ENCODE measurements around the gene HEATR3. TPM values are rescaled to one million over a fixed set of nuclear protein-coding genes. Genes with fewer than 3 reads are reported as not detected.
"Not testable (repeated sequence)": the region's sequence is repeated elsewhere in the genome, so short reads cannot be mapped to it uniquely, and the experiment has no call there.

HEATR3 gene
- total RNA-seq, 1 experiment from 2014 or later = 41.8 TPM

GRCh38 chr16:50126183-50126582 lies 60.4 kb downstream of the HEATR3 start:
- BruUV-seq (replicated peaks) = no TSS peak
- CTCF ChIA-PET = no interaction called here

GRCh38 chr16:50132571-50132970 lies 66.8 kb downstream of the HEATR3 start:
- H3K36me3 ChIP-seq (ENCODE audit: insufficient read depth, low read length, poor library complexity, severe bottlenecking); POLR2A ChIA-PET (ENCODE audit: low non-redundant PET); H3K4me3 ChIP-seq (ENCODE audit: low read depth, low read length, poor library complexity, severe bottlenecking); DNase-seq (ENCODE audit: low spot score); CTCF ChIA-PET; H3K4me1 ChIP-seq (ENCODE audit: insufficient read depth, low read length, poor library complexity, severe bottlenecking); H3K27me3 ChIP-seq (replicated peaks; ENCODE audit: insufficient read depth, low read depth, low read length, poor library complexity); BruUV-seq (replicated peaks); H3K27ac ChIP-seq (ENCODE audit: low read depth, low read length, poor library complexity, severe bottlenecking); intact Hi-C loops (cut with micrococcal nuclease; ENCODE audit: unreplicated experiment); H3K9me3 ChIP-seq (ENCODE audit: low read depth, low read length, poor library complexity, severe bottlenecking): not testable (repeated sequence)

More at GRCh38 chr16:50126183-50126582, 60.4 kb downstream of the HEATR3 start:
- intact Hi-C loops (cut with micrococcal nuclease; ENCODE audit: unreplicated experiment) = no loop called here
- Histone ChIP-seq H3K36me3 (ENCODE audit: insufficient read depth, low read length, poor library complexity, severe bottlenecking) (no peaks in the 10 kb centered on the region), H3K4me3 (ENCODE audit: low read depth, low read length, poor library complexity, severe bottlenecking) (no peak overlapping the region), H3K27ac (ENCODE audit: low read depth, low read length, poor library complexity, severe bottlenecking) (no peak overlapping the region), H3K4me1 (ENCODE audit: insufficient read depth, low read length, poor library complexity, severe bottlenecking) (no peaks in the 10 kb centered on the region), H3K27me3 (replicated peaks; ENCODE audit: insufficient read depth, low read depth, low read length, poor library complexity) (no peaks in the 10 kb centered on the region), H3K9me3 (ENCODE audit: low read depth, low read length, poor library complexity, severe bottlenecking) (no peaks in the 10 kb centered on the region)
- TF ChIP-seq CTCF (conservative IDR thresholded peaks at IDR 0.05; ENCODE audit: low read depth, low read length) (no peak), EZH2 (IDR thresholded peaks at IDR 0.05; ENCODE audit: borderline replicate concordance, low read depth, low read length, poor library complexity, severe bottlenecking) (no peak)
- POLR2A ChIA-PET (ENCODE audit: low non-redundant PET) = no interaction called here
- no peak for DNase-seq (ENCODE audit: low spot score)

GRCh38 chr16:50133214-50133613 lies 67.4 kb downstream of the HEATR3 start:
- no peak for DNase-seq (ENCODE audit: low spot score)
- Histone ChIP-seq H3K27ac (ENCODE audit: low read depth, low read length, poor library complexity, severe bottlenecking) (no peak overlapping the region), H3K27me3 (replicated peaks; ENCODE audit: insufficient read depth, low read depth, low read length, poor library complexity) (no peaks in the 10 kb centered on the region), H3K4me1 (ENCODE audit: insufficient read depth, low read length, poor library complexity, severe bottlenecking) (no peaks in the 10 kb centered on the region), H3K36me3 (ENCODE audit: insufficient read depth, low read length, poor library complexity, severe bottlenecking) (no peaks in the 10 kb centered on the region), H3K9me3 (ENCODE audit: low read depth, low read length, poor library complexity, severe bottlenecking) (no peaks in the 10 kb centered on the region), H3K4me3 (ENCODE audit: low read depth, low read length, poor library complexity, severe bottlenecking) (no peak overlapping the region)
- no peak for TF ChIP-seq CTCF (conservative IDR thresholded peaks at IDR 0.05; ENCODE audit: low read depth, low read length)
- TF ChIP-seq EZH2 (IDR thresholded peaks at IDR 0.05; ENCODE audit: borderline replicate concordance, low read depth, low read length, poor library complexity, severe bottlenecking) = no peak
- ChIA-PET CTCF (no interaction called here), POLR2A (ENCODE audit: low non-redundant PET) (no interaction called here)
- intact Hi-C loops (cut with micrococcal nuclease; ENCODE audit: unreplicated experiment) = no loop called here
- no TSS peak for BruUV-seq (replicated peaks)

GRCh38 chr16:50136399-50136798 lies 70.6 kb downstream of the HEATR3 start:
- no TSS peak for BruUV-seq (replicated peaks)
- no peak overlapping the region for H3K4me3 ChIP-seq (ENCODE audit: low read depth, low read length, poor library complexity, severe bottlenecking)
- no peak for DNase-seq (ENCODE audit: low spot score)
- TF ChIP-seq EZH2 (IDR thresholded peaks at IDR 0.05; ENCODE audit: borderline replicate concordance, low read depth, low read length, poor library complexity, severe bottlenecking) (no peak), CTCF (conservative IDR thresholded peaks at IDR 0.05; ENCODE audit: low read depth, low read length) (no peak)
- intact Hi-C loops (cut with micrococcal nuclease; ENCODE audit: unreplicated experiment) = no loop called here
- H3K4me1 ChIP-seq (ENCODE audit: insufficient read depth, low read length, poor library complexity, severe bottlenecking) = no peaks in the 10 kb centered on the region
- H3K27me3 ChIP-seq (replicated peaks; ENCODE audit: insufficient read depth, low read depth, low read length, poor library complexity) = no peaks in the 10 kb centered on the region
- ChIA-PET POLR2A (ENCODE audit: low non-redundant PET) (no interaction called here), CTCF (interaction anchor here (1.1 kb wide), 1 partner anchor 74 kb away, joined by 4 read pairs; no protein-coding TSS in a partner anchor)
- H3K36me3 ChIP-seq (ENCODE audit: insufficient read depth, low read length, poor library complexity, severe bottlenecking) = no peaks in the 10 kb centered on the region
- H3K9me3 ChIP-seq (ENCODE audit: low read depth, low read length, poor library complexity, severe bottlenecking) = no peaks in the 10 kb centered on the region
- H3K27ac ChIP-seq (ENCODE audit: low read depth, low read length, poor library complexity, severe bottlenecking) = no peak overlapping the region
